Measurements from ENCODE around the gene SUCLG2. TPM values are rescaled to one million over a fixed set of nuclear protein-coding genes. Genes with fewer than 3 reads are reported as not detected.

Gene SUCLG2
- total and polyA plus RNA-seq, 2 of the 4 experiments (the other 2 are of a cell fraction) = 26.8 to 34.6 TPM

DNA sequence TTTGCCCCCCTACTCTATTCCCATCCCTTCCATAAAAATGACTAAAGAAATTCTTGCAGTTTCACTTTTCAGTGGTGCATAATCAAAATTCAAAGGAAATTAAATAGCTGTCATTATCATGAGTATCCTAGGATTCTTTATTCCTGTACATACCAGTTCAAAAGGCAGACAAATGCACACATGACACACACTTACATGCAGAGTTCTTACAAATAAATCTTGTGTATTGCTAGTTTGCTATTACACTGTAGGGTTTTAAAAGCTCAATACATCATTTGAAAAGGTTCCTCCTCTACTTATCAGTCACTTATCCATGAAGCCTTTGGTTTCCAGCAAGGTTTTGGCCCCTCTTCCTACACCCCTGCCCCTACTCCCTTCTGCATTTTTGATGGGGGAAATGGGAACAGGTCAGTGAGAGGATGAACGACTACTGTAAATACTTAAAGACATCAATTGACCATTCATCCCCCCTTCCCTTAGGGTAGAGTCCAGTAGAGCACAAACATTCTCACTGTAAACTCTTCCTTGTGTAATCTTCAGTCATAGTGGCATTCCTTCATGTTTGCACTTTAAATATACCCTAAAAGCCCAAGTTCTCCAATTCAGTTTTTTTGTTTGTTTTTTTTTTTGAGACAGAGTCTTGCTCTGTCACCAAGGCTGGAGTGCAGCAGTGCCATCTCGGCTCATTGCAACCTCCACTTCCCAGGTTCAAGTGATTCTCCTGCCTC is 92.6 kb downstream of the SUCLG2 start:
- no peak overlapping the region for H2BK15ac ChIP-seq (ENCODE audit: low read depth, low read length)
- BruUV-seq (replicated peaks) = no TSS peak
- no peak overlapping the region for H3K14ac ChIP-seq (replicated peaks; ENCODE audit: low read depth, low read length)
- H2AK5ac ChIP-seq (ENCODE audit: low read depth, low read length) = no peak overlapping the region
- H3K4me2 ChIP-seq (ENCODE audit: low read depth, low read length) = no peak overlapping the region
- TF ChIP-seq RFX5 (IDR thresholded peaks at IDR 0.05; ENCODE audit: low read depth, low read length) = no peak
- no peak for TF ChIP-seq MXI1 (IDR thresholded peaks at IDR 0.05; ENCODE audit: borderline replicate concordance, low read depth, low read length)
- TF ChIP-seq MAFK (IDR thresholded peaks at IDR 0.05; ENCODE audit: low read depth, low read length) = no peak
- TF ChIP-seq, protein P1, sequence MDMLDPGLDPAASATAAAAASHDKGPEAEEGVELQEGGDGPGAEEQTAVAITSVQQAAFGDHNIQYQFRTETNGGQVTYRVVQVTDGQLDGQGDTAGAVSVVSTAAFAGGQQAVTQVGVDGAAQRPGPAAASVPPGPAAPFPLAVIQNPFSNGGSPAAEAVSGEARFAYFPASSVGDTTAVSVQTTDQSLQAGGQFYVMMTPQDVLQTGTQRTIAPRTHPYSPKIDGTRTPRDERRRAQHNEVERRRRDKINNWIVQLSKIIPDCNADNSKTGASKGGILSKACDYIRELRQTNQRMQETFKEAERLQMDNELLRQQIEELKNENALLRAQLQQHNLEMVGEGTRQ (IDR thresholded peaks at IDR 0.05; ENCODE audit: low read depth, low read length) = no peak
- no peak for TF ChIP-seq POLR2A (IDR thresholded peaks at IDR 0.05; ENCODE audit: low read depth, low read length)
- TF ChIP-seq BHLHE40 (IDR thresholded peaks at IDR 0.05; ENCODE audit: low read depth, low read length) = no peak
- TF ChIP-seq MAZ (IDR thresholded peaks at IDR 0.05; ENCODE audit: borderline replicate concordance, low read depth, low read length) = no peak
- H3K9ac ChIP-seq (ENCODE audit: low read depth, low read length) = no peak overlapping the region
- peaks cover 4% of the 10 kb centered on the region for H3K4me1 ChIP-seq (ENCODE audit: control insufficient read depth, insufficient read depth, low read length)
- DNase-seq (no peak), ATAC-seq (ENCODE audit: low read depth) (peak; percentile 53)
- H2BK20ac ChIP-seq (ENCODE audit: low read depth, low read length) = no peak overlapping the region
- no peak overlapping the region for H2AFZ ChIP-seq (replicated peaks; ENCODE audit: low read length, poor library complexity)
- H3K36me3 ChIP-seq (ENCODE audit: control insufficient read depth, insufficient read depth, low read length) = no peaks in the 10 kb centered on the region; the same call in 1 of the 2 replicates
- no peak overlapping the region for H3K18ac ChIP-seq (ENCODE audit: low read depth, low read length)
- no peaks in the 10 kb centered on the region for H3K27me3 ChIP-seq (ENCODE audit: control insufficient read depth, insufficient read depth, low read length)
- no peak overlapping the region for H4K8ac ChIP-seq (ENCODE audit: low read depth in 2 of 2, low read length in 2 of 2)
- H2BK5ac ChIP-seq (ENCODE audit: low read depth, low read length, poor library complexity, severe bottlenecking) = no peak overlapping the region
- H4K91ac ChIP-seq (ENCODE audit: insufficient read depth, low read depth, low read length) = no peak overlapping the region
- no peak overlapping the region for H3K56ac ChIP-seq (ENCODE audit: extremely low read depth, insufficient read depth, low read length)
- H2BK120ac ChIP-seq (ENCODE audit: low read depth, low read length) = no peak overlapping the region
- no peak overlapping the region for H3K4ac ChIP-seq (ENCODE audit: low read depth, low read length)
- CTCF ChIA-PET = no interaction called here
- H3K9me3 ChIP-seq (ENCODE audit: control insufficient read depth, insufficient read depth, low read length) = no peaks in the 10 kb centered on the region
- no peak overlapping the region for H2AK9ac ChIP-seq (replicated peaks; ENCODE audit: low read depth, low read length, poor library complexity)
- intact Hi-C loops (cut with micrococcal nuclease) = no loop called here
- H3K23ac ChIP-seq (ENCODE audit: low read depth, low read length) = no peak overlapping the region
- POLR2A ChIA-PET (ENCODE audit: unreplicated experiment) = no interaction called here
- H3K4me3 ChIP-seq (ENCODE audit: insufficient read depth, low read depth, low read length) = no peak overlapping the region
- in situ Hi-C loops (cut with MboI; ENCODE audit: low sequenced_read_pairs) = no loop called here
- no CpG with 5 or more reads among the region's 2 CpGs for WGBS, 2 experiments (ENCODE audit: extremely low coverage in 2 of 2, insufficient read length in 1 of 2)
- dilution Hi-C loops (cut with HindIII; ENCODE audit: low sequenced_read_pairs, unreplicated experiment) = no loop called here
- no peak overlapping the region for H4K5ac ChIP-seq (ENCODE audit: low read depth, low read length)
- no peaks in the 10 kb centered on the region for H4K20me1 ChIP-seq (ENCODE audit: insufficient read depth, low read length)
- no peak overlapping the region for H3K27ac ChIP-seq (ENCODE audit: insufficient read depth, low read length)
- H3K9me1 ChIP-seq (ENCODE audit: insufficient read depth, low read length) = peaks cover 5% of the 10 kb centered on the region; the same call in 1 of the 2 replicates
- peaks cover 19% of the 10 kb centered on the region in 2 experiments; a peak in 3 of 4 replicates for H3K79me1 ChIP-seq (ENCODE audit: low read depth in 1 of 2, low read length in 2 of 2)

All from IMR-90 (cell line).